Germinal center (tissue), 1 donor: ENCODE measurements around the gene DGCR8.
"Not testable (repeated sequence)": the region's sequence is repeated elsewhere in the genome, so short reads cannot be mapped to it uniquely, and the experiment has no call there.

Experiments used
- DNase-seq: peaks from one replicate; pipeline ENCODE4 v3.0.0; 2012; ENCODE audit warnings: mixed read lengths, low spot score

DGCR8 gene

DNA sequence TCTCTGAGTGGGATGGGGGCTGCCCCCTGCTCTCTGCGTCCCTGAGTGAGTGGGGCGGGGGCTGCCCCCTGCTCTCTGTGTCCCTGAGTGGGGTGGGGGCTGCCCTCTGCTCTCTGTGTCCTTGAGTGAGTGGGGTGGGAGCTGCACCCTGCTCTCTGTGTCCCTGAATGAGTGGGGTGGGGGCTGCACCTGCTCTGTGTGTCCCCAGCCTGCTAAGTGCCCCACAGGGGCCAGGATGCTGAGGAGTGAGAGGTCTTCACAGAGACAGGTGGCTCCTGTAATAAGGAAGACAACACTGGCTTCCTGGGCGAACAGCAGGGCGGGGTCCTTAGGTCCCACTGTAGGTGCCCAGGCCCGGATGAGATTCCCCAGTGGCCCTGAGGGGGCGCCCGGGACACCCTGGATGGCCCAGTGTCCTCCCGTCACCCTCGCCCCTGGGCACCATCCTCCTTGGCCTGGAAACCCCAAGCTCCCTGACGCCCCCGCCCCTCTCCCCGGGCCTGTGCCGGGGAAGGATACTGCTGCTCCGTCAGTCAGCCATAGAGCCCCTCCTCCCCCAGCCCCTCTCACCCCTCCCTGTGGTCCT lies 74.7 kb downstream of the DGCR8 start:
- no peak for DNase-seq

DNA sequence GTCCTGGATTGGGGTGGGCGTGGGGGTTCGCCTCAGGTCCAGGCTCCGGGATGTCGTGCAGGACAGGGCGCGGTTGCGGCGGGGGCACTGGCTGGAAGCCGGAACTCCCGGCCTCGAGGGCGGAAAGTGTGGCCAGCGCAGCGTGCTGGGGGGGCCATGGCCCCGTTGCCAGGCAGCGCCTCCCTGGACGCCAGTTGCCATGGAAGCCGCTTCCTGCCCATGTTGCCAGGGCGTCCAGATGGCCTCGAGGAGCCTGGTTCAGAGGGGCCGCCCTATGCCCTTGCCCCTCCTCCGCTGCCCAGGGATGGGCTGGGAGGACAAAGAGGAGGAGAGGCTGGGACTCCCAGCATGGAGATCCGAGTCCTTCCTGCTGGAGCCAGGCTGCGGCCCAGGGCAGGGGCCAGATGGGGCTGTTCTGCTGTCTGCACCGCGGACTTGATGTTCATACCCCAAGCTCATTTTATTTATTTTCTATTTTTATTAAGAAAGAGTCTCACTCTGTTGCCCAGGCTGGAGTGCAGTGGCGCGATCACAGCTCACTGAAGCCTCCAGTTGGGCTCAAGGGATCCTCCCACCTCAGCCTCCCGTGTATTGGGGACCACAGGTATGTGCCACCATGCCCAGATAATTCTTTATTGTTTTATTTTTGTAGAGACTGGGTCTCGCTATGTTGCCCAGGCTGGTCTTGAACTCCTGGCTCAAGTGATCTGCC lies 75.4 kb downstream of the DGCR8 start:
- DNase-seq = no peak

- no peak for DNase-seq
These were observed 76.0 kb downstream of the DGCR8 start for GRCh38 chr22:20156042-20156389.

GRCh38 chr22:20156611-20157429 lies 76.8 kb downstream of the DGCR8 start:
- peak; percentile 87 for DNase-seq

DNA sequence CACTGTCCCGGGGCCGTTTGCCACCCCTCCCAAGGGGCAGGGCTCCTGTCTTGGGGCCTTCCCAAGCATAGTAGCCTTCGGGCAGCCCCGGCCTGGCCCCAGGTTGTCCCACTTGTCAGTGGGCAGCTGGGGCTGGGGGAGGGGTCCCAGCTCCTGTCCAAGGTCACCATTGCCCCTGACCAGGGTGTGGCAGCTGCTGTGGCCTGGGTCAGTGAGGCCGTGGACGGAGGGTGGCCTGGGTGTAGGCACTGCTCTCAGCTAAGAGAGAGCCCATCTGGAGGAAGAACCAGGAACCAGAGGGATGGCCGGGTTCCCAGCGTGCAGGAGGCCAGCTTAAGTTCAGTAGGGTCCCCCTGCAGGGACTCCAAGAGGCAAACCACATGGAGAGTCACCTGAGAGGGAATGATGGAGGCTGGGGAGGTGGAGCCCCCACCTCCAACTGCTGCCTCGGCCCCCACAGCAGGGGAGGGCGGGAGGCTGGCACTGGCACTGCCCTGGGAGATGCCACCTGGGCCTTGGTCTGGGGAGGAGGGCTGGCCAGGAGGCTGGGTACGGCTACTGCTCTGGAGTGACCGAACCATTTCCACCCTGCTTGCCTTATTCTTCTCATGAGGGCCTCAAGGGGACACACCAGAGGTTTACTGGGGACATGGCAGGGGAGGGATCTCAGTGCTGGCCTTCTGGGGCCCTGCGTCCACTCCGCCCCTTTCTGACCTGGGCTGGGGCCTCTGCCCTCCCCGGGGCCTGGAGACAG lies 77.6 kb downstream of the DGCR8 start:
- DNase-seq = no peak

DNA sequence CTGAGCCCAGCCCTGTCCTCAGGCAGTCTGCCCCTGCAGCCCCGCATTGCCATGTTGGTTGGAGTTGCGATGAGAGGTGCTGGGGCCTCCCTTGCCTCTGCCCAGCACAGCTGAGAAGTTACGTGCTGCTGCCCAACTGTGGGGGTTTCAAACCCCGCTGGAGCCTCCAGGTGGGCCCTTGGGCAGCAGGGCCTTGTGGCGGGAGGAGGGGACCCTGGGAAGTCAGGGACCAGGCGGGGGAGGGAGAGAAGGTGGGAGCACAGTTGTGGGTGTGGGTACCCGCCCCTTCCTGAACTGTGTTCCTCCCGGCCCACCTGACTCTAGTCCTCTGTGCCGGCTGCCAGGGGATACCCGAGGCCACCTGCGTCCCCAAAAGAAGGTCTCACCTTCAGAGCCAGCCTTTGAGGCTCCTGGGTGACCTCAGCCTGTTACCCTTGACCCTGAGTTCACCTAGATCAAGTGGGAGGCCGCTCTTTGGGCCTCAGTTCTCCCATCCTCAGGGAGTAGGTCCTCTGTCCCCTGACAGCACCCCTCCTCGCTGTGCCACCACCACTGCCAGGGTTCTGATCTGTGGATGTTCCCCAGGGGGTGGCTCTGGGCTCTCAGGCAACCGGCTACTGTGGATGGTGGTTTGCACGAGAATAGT lies 78.5 kb downstream of the DGCR8 start:
- DNase-seq = no peak

- no peak for DNase-seq
These were observed 79.0 kb downstream of the DGCR8 start for GRCh38 chr22:20159076-20159475.

DNA sequence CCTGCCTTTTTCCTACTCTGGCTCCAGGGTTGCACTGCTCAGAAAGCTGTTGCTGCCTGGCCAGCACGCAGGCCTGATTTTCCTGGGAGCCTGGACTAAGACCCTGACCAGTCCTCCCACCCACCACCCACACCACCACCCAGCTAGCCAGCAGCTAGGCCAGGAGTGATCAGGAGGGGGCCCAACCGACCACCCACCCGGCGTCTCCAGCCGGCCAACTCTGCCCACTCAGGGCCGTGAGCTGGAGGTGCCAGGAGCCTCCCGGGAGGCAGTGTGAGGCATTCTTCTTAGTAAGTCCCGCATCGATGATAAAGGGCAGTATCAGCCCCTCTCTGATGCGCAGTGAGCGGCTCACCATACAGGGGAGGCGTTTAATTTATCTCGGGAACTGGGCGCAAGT lies 79.5 kb downstream of the DGCR8 start:
- not testable (repeated sequence) for DNase-seq

DNA sequence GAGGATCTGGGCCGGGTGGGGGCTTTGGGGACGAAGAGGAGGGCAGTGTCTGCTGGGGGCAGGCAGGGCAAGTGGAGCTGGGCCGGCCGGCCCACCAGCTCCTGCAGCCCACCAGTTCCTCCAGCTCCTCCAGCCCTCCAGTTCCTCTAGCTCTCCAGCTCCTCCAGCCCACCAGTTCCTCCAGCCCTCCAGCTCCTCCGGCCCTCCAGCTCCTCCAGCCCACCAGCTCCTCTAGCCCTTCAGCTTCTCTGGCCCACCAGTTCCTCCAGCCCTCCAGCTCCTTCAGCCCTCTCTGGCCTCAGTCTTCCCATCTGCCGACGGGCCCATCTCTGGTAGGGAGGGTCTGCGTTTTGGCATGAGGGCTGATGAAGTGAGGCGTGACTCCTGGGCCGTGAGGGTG lies 80.0 kb downstream of the DGCR8 start:
- DNase-seq = no peak
